H1 (cell line): ENCODE data around the gene COCH. TPM values are rescaled to one million over a fixed set of nuclear protein-coding genes. Genes with fewer than 3 reads are reported as not detected.

Source experiments
- EGR1 ChIP-seq: IDR thresholded peaks from 2 replicates; pipeline ENCODE4 v1.6.1; 2011; ENCODE audit warnings: low read depth, low read length, borderline replicate concordance
- NRF1 ChIP-seq: IDR thresholded peaks from 2 replicates; pipeline ENCODE4 v1.6.1; 2011; ENCODE audit warnings: mild to moderate bottlenecking, low read depth, low read length, improper control_type of control experiment
- RNF2 ChIP-seq: fragments of 200-900, 300-1000 bp; sonication (generic); IDR thresholded peaks from 2 replicates; pipeline ENCODE4 v1.7.1; 2016; ENCODE audit warnings: borderline replicate concordance, low read depth, mild to moderate bottlenecking, antibody characterized with exemption, low read length; ENCODE audit not compliant: poor library complexity, severe bottlenecking; ENCODE audit errors: missing control alignments
- SP4 ChIP-seq: IDR thresholded peaks from 2 replicates; pipeline ENCODE4 v1.6.1; 2012; ENCODE audit warnings: low read length, inconsistent platforms
- polyA plus RNA-seq, 7 experiments: library from polyadenylated mRNA; depleted of rRNA in 3 of 7; stranded (reverse) in 5 of 7; unstranded in 2 of 7; fragments of >200 nt in 5 of 7; fragments of 200-250 nt in 2 of 7; gene quantifications; 1 replicate in 5 of 7; 2 replicates in 1 of 7; 4 replicates in 1 of 7; pipeline versions ENCODE4 v1.2.1 to v1.2.3, GENCODE V29; 2011 to 2013; ENCODE audit warnings: missing spikeins in 2 of 7, mixed read lengths in 2 of 7
- total RNA-seq: library from RNA; stranded (reverse); fragmentation: NEBNext Ultra II Directional; extraction: Animal tissue kit (Norgen Biotek cat#: 25700); gene quantifications from 2 replicates; pipeline ENCODE4 v1.2.1, GENCODE V29; 2021
- TF ChIP-seq, protein P1 (sequence below): fragments of 300-600 bp; sonication (generic); IDR thresholded peaks from 2 replicates; pipeline ENCODE4 v1.7.1; 2012; ENCODE audit warnings: low read length, moderate library complexity, mild to moderate bottlenecking, inconsistent platforms; ENCODE audit not compliant: insufficient replicate concordance
- TF ChIP-seq, protein P2 (sequence below): IDR thresholded peaks from 2 replicates; pipeline ENCODE4 v1.6.1; 2011; ENCODE audit warnings: low read depth, mild to moderate bottlenecking, low read length; ENCODE audit not compliant: insufficient read depth
- TF ChIP-seq, protein P3 (sequence below), 3 experiments: IDR thresholded peaks; 1 replicate in 2 of 3; 2 replicates in 1 of 3; pipeline versions ENCODE4 v1.5.1 to v1.6.1; 2011; ENCODE audit warnings: low read length in 3 of 3, mild to moderate bottlenecking in 3 of 3, inconsistent platforms in 2 of 3, low read depth in 1 of 3, moderate library complexity in 1 of 3; ENCODE audit not compliant: insufficient read depth in 1 of 3; ENCODE audit errors: control extremely low read depth in 1 of 3

COCH gene
- total and polyA plus RNA-seq, 2 of the 8 experiments (the other 6 are each of a cell fraction or from before 2014, with no cell fraction given), result 12.9 to 30.8 TPM

DNA sequence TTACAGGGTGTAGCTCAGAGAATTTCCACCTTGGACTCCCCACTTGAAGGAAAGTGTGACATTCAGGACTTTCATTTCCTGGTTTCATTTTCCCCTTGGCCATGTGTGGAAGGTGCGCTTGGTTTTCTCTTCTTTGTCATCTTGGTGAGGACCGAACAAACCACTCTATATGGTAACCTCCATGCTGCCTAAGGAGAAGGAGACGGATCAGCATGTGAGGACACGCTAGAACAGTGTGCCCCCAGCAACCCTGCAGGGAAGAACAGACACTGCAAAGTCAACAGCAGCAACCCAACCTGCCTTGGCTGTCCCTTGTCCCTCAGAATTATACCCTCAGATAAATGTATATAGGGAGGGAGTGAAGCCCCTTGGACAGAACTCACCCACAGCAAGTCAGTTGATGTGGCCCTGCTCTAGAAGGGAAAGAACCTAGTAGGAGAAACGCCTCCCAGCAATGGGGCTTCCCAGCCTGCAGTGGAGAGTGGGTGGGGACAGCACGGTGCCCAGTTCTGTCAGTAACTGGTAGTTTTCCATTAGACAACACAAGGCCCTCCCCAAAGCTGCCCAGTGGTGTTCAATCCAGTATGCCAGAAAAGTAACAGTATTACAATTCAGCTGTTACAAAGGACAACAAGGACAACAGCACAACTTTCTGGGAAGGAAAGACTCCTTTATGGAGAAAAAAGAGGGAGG, 18.9 kb upstream of the COCH start (continued):
- TF ChIP-seq, protein P1, sequence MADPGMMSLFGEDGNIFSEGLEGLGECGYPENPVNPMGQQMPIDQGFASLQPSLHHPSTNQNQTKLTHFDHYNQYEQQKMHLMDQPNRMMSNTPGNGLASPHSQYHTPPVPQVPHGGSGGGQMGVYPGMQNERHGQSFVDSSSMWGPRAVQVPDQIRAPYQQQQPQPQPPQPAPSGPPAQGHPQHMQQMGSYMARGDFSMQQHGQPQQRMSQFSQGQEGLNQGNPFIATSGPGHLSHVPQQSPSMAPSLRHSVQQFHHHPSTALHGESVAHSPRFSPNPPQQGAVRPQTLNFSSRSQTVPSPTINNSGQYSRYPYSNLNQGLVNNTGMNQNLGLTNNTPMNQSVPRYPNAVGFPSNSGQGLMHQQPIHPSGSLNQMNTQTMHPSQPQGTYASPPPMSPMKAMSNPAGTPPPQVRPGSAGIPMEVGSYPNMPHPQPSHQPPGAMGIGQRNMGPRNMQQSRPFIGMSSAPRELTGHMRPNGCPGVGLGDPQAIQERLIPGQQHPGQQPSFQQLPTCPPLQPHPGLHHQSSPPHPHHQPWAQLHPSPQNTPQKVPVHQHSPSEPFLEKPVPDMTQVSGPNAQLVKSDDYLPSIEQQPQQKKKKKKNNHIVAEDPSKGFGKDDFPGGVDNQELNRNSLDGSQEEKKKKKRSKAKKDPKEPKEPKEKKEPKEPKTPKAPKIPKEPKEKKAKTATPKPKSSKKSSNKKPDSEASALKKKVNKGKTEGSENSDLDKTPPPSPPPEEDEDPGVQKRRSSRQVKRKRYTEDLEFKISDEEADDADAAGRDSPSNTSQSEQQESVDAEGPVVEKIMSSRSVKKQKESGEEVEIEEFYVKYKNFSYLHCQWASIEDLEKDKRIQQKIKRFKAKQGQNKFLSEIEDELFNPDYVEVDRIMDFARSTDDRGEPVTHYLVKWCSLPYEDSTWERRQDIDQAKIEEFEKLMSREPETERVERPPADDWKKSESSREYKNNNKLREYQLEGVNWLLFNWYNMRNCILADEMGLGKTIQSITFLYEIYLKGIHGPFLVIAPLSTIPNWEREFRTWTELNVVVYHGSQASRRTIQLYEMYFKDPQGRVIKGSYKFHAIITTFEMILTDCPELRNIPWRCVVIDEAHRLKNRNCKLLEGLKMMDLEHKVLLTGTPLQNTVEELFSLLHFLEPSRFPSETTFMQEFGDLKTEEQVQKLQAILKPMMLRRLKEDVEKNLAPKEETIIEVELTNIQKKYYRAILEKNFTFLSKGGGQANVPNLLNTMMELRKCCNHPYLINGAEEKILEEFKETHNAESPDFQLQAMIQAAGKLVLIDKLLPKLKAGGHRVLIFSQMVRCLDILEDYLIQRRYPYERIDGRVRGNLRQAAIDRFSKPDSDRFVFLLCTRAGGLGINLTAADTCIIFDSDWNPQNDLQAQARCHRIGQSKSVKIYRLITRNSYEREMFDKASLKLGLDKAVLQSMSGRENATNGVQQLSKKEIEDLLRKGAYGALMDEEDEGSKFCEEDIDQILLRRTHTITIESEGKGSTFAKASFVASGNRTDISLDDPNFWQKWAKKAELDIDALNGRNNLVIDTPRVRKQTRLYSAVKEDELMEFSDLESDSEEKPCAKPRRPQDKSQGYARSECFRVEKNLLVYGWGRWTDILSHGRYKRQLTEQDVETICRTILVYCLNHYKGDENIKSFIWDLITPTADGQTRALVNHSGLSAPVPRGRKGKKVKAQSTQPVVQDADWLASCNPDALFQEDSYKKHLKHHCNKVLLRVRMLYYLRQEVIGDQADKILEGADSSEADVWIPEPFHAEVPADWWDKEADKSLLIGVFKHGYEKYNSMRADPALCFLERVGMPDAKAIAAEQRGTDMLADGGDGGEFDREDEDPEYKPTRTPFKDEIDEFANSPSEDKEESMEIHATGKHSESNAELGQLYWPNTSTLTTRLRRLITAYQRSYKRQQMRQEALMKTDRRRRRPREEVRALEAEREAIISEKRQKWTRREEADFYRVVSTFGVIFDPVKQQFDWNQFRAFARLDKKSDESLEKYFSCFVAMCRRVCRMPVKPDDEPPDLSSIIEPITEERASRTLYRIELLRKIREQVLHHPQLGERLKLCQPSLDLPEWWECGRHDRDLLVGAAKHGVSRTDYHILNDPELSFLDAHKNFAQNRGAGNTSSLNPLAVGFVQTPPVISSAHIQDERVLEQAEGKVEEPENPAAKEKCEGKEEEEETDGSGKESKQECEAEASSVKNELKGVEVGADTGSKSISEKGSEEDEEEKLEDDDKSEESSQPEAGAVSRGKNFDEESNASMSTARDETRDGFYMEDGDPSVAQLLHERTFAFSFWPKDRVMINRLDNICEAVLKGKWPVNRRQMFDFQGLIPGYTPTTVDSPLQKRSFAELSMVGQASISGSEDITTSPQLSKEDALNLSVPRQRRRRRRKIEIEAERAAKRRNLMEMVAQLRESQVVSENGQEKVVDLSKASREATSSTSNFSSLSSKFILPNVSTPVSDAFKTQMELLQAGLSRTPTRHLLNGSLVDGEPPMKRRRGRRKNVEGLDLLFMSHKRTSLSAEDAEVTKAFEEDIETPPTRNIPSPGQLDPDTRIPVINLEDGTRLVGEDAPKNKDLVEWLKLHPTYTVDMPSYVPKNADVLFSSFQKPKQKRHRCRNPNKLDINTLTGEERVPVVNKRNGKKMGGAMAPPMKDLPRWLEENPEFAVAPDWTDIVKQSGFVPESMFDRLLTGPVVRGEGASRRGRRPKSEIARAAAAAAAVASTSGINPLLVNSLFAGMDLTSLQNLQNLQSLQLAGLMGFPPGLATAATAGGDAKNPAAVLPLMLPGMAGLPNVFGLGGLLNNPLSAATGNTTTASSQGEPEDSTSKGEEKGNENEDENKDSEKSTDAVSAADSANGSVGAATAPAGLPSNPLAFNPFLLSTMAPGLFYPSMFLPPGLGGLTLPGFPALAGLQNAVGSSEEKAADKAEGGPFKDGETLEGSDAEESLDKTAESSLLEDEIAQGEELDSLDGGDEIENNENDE, result no peak
- TF ChIP-seq NRF1, result no peak
- TF ChIP-seq, protein P2, sequence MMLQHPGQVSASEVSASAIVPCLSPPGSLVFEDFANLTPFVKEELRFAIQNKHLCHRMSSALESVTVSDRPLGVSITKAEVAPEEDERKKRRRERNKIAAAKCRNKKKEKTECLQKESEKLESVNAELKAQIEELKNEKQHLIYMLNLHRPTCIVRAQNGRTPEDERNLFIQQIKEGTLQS, result no peak
- TF ChIP-seq SP4, result no peak
- TF ChIP-seq, protein P3, sequence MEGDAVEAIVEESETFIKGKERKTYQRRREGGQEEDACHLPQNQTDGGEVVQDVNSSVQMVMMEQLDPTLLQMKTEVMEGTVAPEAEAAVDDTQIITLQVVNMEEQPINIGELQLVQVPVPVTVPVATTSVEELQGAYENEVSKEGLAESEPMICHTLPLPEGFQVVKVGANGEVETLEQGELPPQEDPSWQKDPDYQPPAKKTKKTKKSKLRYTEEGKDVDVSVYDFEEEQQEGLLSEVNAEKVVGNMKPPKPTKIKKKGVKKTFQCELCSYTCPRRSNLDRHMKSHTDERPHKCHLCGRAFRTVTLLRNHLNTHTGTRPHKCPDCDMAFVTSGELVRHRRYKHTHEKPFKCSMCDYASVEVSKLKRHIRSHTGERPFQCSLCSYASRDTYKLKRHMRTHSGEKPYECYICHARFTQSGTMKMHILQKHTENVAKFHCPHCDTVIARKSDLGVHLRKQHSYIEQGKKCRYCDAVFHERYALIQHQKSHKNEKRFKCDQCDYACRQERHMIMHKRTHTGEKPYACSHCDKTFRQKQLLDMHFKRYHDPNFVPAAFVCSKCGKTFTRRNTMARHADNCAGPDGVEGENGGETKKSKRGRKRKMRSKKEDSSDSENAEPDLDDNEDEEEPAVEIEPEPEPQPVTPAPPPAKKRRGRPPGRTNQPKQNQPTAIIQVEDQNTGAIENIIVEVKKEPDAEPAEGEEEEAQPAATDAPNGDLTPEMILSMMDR (IDR thresholded peaks at IDR 0.05; ENCODE audit: control extremely low read depth in 1 of 3, insufficient read depth in 1 of 3, low read depth in 1 of 3, low read length in 3 of 3), result no peak
- no peak for TF ChIP-seq RNF2
- no peak for TF ChIP-seq EGR1
